GM18951 (cell line): Measurements from ENCODE around the gene UGT1A1.

Experiments used
- POLR2A ChIP-seq: IDR thresholded peaks from 4 replicates; pipeline ENCODE4 v1.6.1; 2011; ENCODE audit warnings: mild to moderate bottlenecking; ENCODE audit not compliant: insufficient read length, insufficient read depth; ENCODE audit errors: extremely low read depth
- in situ Hi-C: fragments of 300-500 bp; cut with MboI; formaldehyde crosslinking; loops from one replicate; pipeline ENCODE4 v1.12.0; 2022; ENCODE audit warnings: low sequenced_read_pairs, mixed read lengths, inconsistent platforms; ENCODE audit not compliant: unreplicated experiment

UGT1A1 gene

DNA sequence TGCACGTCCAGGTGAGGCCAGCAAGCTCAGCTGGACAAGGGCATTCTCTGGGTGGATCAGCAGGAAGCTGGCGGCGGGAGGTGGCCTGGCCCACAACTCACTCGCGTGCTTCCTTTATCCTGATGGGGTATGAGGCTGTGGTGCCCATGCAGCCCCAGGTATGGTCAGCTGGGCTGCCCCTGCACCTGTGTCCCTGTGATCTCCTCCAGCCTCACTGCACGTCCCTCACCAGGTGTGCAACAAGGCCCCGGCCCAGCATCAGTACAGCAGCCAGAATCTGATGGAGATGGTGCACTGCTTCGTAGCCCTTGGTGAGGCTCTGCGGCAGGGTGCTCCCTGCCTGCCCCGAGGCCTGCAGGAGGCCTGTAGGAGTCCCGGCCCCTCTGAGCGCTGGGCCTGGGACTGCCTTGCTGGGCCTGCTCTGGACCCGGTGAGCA is 35.7 kb downstream of the UGT1A1 start:
- no peak for TF ChIP-seq POLR2A
- in situ Hi-C loops = no loop called here

DNA sequence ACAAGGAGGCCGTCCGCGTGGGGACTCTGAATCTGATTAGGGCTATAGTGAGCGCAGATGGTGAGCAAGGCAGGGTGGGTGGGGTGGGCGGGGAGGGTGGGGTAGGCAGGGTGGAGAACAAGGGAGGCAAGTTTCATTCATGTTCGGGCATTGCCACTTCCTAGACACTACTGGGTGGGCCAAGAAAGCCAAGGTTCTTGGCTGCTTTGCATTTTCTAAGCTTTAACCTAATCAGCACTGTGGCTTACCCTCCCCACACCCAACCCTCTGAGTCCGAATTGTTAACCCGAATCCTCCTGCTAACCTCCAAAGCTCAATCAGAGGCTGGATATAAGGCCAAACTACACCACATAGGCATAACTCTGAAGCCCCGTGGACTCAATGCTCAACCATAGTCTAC is 36.2 kb downstream of the UGT1A1 start:
- no peak for TF ChIP-seq POLR2A
- in situ Hi-C loops = no loop called here

DNA sequence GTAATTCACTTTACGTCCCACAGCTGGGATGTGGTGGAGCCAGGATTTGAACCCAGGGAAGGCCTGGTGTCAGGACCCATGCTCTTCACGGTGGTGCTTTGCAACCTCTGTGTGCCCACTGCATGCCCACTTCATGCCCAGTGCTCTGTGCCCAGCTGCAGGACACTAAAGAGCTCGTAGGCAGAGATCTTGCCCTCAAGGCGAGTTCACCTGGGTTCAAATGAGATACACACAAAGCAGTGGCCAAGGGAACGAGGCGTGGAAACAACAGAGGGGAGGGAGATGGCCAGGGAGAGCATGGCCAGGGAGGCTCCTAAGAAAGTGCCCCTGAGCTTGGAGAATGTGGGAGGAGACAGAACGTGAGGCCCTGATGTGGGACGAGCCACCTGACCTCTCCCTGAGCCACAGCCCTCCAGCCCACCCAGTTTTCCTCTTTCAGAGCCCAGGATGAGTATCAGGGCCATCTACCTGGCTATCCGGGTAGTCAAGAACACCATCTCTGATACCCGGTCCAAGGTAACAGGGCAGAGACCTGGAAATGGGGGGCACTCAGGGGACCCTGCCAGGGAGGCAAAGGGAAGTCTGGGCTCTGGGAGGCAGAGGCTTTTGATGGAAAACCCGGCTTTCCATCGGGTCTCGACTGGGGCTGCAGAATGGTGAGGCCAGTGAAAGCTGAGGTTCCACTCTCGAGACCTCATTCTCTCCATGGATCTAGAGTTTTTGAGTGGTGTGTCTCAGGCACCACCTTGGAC is 38.4 kb downstream of the UGT1A1 start:
- in situ Hi-C loops = no loop called here
- no peak for TF ChIP-seq POLR2A

DNA sequence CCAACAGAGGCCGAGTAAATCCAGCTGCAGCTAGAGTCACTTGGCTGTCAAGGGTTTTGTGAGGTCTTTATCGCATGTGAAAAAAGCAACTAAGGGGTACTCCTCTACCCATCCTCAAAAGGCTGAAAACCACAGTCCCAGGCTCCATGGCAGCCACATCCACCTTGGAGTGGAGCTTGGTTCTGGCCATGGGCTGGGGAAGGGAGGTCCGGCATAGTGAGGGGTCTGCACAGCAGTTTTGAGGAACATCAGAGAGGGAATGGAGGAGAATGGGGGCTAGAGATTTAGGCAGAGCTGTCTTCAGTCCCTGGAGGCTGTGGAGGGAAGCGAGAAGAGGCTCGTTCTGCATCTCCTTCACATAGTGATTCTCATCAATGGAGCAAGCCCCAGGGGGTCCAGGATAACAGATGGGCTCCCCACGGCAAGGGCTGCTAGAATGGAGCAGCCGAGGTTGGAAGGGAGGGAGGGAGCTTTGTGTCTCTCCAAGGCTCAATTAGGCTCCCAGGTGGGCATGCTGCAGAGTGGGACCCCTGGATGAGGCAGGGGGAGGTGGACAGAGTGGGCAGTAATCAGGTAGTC is 39.1 kb downstream of the UGT1A1 start:
- in situ Hi-C loops = no loop called here
- no peak for TF ChIP-seq POLR2A

DNA sequence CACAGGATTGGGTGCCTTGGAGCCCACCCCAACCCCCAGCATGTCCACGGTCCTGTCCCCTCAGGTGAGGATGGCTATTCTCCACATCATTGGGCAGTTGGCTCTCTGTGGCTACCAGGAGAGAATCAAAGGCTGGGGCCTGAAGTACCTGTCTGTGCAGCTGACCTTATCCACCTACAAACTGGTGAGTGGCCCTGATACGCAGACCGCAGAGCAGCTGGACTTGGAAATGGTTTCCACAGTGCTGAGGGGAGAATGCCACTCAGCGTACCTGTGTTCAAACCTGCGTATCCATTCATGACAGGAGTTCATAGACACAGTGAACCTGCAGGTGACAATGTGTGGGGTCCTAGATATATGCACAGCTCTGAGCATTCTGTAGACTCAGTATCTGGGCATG is 39.6 kb downstream of the UGT1A1 start:
- no peak for TF ChIP-seq POLR2A
- in situ Hi-C loops = loop anchor here (10.0 kb wide), 1 partner anchor 335 kb away; no protein-coding TSS in a partner anchor

DNA sequence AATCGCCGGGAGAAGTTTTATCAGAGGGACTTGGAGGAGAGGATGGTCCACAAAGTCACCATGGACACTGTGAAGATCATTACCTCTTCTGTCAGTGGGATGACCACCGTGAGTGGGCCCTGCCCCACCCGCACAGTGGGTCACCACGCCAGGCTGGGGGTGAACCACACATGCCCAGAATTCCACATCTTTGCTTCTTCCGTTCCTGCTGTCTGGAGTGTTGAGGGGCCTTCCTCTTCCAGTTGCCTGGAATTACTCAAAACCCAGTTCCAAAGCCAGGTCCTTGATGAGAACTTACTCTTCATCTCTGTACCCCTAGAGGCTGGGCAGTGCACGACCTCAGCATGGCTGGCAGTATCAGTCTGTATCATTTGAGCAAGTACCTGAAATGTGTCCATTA is 40.1 kb downstream of the UGT1A1 start:
- in situ Hi-C loops = loop anchor here (10.0 kb wide), 1 partner anchor 335 kb away; no protein-coding TSS in a partner anchor

DNA sequence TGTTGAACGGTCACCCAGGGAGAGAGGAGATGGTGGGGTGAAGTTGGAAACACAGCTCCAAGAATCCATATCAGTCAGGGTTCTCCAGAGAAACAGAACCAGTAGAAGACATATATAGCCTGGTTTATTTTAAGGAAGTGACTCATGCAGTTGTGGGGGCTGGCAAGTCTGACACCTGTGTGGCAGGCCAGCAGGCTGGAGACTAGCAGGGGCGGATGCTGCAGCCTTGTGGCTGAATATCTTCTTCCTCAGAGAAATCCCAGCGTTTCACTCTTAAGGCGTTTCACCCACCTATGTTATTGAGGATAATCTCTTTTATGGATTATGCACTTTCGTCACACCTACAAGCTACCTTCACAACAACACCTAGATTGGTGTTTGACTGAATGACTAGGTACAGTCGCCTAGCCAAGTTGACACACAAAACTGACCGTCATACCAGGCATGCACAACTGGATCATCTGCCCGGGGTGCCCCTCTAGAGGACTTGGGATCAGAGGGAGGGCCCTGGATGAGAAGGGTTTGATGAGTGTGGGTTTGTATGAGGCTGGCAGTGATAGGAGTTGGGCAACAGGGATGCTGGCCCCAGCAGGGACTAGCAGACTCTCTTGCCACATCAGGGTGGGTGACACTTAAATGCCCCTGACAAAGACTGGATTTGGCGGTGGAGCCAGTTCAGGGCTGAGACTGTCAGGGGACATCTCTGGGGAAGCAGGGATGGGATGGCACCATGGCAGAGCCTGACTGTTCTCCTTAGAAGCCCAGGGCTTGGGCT is 41.5 kb downstream of the UGT1A1 start:
- in situ Hi-C loops = loop anchor here (10.0 kb wide), 1 partner anchor 337 kb away; no protein-coding TSS in a partner anchor
- TF ChIP-seq POLR2A = no peak

More for the DNA sequence above, 40.1 kb downstream of the UGT1A1 start:
- TF ChIP-seq POLR2A = no peak

DNA sequence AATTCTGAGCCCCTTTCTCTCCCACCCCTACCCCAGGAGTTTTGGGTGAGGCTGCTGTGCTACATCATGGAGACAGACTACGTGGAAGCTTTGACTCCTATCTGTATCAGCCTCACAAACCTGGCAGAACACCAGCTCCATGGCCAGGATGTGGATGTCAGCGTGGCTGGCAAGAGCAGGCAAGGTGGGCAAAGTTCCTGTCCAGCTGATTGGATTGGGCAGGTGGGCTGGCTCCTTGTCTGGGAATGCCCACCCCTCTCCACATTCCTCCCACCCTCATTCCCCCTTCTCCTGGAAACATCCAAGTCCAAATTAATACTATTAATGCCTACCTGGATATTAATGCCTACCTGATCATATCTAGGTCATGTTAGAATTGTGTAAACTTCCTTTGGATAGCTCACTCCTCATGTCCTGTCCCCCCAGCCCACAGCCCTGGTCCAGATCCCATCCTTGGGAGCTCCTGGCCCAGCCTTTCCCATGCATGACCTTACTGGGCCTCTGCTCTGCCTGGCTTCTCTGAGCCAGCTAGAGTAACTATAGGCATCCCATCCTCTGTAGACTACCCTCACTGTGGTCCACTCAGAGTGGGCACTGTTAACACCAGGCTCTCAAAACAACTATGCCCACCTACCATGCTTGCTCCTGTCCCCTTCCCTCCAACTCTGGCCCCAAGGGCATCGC is 42.2 kb downstream of the UGT1A1 start:
- in situ Hi-C loops = loop anchor here (10.0 kb wide), 1 partner anchor 337 kb away; no protein-coding TSS in a partner anchor
- TF ChIP-seq POLR2A = no peak

DNA sequence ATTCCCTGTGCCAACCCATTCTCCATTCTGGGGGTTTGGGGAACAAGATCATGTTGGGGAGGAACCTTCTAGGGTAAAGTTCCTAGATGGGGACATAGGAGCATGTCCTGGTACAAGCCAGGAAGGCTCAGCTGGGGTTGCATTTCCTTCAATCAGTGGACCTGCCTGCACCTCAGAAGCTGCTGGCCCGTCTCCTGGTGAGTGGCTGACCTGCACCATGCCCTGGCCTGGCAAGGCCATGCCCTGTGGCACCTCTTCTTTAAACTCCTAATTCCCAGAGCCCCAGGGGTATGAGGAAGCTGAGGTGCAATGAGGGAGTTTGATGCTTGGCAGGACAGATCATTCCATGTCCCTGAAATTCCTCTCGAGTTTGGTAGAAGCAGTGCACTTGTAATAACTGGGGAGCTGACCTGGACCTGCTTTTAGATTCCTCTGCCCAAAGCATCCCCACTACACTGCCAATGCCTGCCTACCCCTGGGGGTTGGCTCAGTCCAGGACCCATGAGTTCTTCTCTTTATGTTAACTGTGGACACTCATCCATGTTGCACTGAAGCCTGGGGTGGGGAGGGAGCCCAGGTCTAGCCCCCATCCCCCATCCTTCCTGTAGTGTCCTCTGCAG is 43.3 kb downstream of the UGT1A1 start:
- TF ChIP-seq POLR2A = no peak
- in situ Hi-C loops = loop anchor here (10.0 kb wide), 1 partner anchor 339 kb away; no protein-coding TSS in a partner anchor

DNA sequence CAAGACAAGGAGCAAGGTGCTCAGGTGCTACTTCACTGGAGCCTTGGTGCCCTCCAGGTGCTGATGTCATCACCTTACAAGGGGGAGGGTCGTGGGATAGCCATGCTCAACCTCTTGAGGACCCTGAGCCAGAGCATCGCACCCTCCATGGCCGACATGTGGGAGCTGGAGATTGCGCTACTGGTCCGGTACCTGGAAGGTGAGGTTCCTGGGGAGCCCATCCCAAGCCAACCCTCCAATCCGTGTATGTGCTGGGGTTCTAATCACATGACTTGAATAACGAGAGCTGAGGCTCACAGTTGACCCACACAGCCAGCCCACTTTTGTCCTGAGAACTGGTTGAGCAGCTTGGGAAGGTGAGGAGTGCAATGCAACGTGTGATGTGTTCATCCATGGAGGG is 43.9 kb downstream of the UGT1A1 start:
- TF ChIP-seq POLR2A = no peak
- in situ Hi-C loops = loop anchor here (10.0 kb wide), 1 partner anchor 339 kb away; no protein-coding TSS in a partner anchor

DNA sequence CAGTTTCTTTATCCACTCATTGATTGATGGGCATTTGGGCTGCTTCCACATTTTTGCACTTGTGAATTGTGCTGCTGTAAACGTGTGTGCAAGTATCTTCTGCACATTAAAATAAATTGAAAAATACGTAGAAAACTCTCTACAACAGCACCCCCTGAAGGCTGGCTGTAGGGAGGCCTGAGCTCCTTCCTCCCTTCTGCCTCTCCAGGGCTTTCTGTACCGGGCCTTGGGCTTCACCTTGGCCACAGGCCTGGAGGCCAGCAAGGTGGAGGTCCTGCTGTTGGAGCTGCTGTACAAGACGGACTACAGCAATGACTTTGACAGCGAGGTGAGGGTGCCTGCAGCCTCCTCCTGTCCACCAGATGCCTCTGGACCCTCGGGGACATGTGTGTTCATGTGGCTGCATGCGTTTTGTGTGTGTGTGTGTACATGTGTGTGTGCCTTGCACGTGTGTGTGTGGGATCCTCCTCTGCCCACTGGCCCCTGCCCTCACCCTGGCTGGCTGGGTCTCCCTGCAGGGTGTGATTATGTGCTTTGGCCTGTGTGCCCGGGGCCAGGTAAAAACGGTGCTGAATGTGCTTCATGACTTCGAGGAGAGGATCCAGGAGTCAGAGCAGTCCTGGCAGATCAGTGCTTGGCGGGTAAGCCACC is 47.3 kb downstream of the UGT1A1 start:
- in situ Hi-C loops = loop anchor here (10.0 kb wide), 1 partner anchor 343 kb away; no protein-coding TSS in a partner anchor
- no peak for TF ChIP-seq POLR2A
